Measurements from ENCODE around the gene ZNF579.

- TF ChIP-seq NFE2L1 (CRISPR knock-in tag; IDR thresholded peaks at IDR 0.05; ENCODE audit: borderline replicate concordance), result no peak
- no peak for TF ChIP-seq POLR2AphosphoS5 (IDR thresholded peaks at IDR 0.05; ENCODE audit: low read depth, low read length)
- TF ChIP-seq ZNF740 (CRISPR knock-in tag; IDR thresholded peaks at IDR 0.05), result no peak
- no peak for TF ChIP-seq IRF1 (CRISPR knock-in tag; IDR thresholded peaks at IDR 0.05; ENCODE audit: low read depth)
- TF ChIP-seq KDM1A (CRISPR knock-in tag; IDR thresholded peaks at IDR 0.05), result no peak
- no peak for TF ChIP-seq ZNF12 (CRISPR knock-in tag; IDR thresholded peaks at IDR 0.05)
- TF ChIP-seq POLR2A (IDR thresholded peaks at IDR 0.05; ENCODE audit: insufficient read depth in 1 of 2, low read depth in 2 of 2, low read length in 2 of 2), result no peak
- no peak for TF ChIP-seq CTCF (CRISPR knock-in tag; IDR thresholded peaks at IDR 0.05)
- no peak for TF ChIP-seq SNAPC5 (CRISPR knock-in tag; IDR thresholded peaks at IDR 0.05; ENCODE audit: borderline replicate concordance)
- no peak for TF ChIP-seq MIER3 (CRISPR knock-in tag; IDR thresholded peaks at IDR 0.05; ENCODE audit: borderline replicate concordance)
- no peak for TF ChIP-seq PAX8 (CRISPR knock-in tag; IDR thresholded peaks at IDR 0.05; ENCODE audit: borderline replicate concordance)
- no peak for TF ChIP-seq ISX (CRISPR knock-in tag; conservative IDR thresholded peaks at IDR 0.05)
- TF ChIP-seq ZNF350 (CRISPR knock-in tag; IDR thresholded peaks at IDR 0.05; ENCODE audit: borderline replicate concordance, low read depth), result no peak
Observed at GRCh38 chr19:55622242-55622969, 41.8 kb upstream of the ZNF579 start.
